CD4-positive, alpha-beta T cell treated with Interleukin-4 for 4 hours (primary cell): ENCODE data around the gene SAMMSON.

Experiments used
- DNase-seq: peaks from one replicate; pipeline ENCODE4 v3.0.0-alpha.2; 2020

SAMMSON gene

GRCh38 chr3:69999140-70000027 lies at the start of gene SAMMSON:
SAMMSON (plus strand) TSS chr3:69999733.
- DNase-seq: no peak

GRCh38 chr3:69951616-69952015 lies 47.9 kb upstream of the SAMMSON start:
- DNase-seq: no peak

DNA sequence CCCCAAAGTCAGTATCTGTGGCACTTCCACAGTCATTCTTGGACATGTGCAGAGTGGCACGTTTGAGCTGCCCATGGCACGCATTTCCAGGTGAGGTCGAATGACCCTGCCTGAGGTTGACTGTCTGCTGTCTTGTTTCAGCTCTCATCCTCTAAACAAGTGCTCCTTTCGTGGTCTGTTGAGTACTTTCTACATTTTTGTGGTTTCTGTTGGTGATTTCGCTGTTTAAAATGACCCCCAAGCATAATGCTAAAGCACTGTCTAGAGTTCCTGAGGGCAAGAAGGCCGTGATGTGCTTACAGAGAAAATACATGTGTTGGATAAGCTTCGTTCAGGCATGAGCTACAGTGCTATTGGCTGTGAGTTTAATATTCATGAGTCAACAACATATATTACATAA lies 40.0 kb upstream of the SAMMSON start:
- no peak for DNase-seq

- no peak for DNase-seq
Measured at GRCh38 chr3:69961706-69962439, 37.7 kb upstream of the SAMMSON start.

DNA sequence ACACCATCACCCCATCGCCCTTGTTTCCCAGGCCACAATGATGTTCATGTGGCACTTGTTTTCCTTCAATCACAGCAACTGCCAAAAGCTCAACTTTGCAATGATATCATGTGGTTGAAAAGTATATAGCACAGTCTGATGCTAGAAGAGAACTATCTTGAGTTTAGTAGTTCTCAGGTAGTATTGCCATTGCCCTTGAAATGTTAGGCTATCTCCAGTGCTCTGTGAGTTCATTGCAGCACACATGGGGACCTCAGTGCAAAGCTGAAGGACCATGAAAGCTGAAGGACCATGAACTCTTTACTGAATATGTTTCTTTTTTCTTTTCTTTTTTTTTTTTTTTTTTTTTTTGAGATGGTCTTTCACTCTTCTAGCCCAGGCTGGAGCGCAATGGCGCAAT lies 35.9 kb upstream of the SAMMSON start:
- no peak for DNase-seq

DNA sequence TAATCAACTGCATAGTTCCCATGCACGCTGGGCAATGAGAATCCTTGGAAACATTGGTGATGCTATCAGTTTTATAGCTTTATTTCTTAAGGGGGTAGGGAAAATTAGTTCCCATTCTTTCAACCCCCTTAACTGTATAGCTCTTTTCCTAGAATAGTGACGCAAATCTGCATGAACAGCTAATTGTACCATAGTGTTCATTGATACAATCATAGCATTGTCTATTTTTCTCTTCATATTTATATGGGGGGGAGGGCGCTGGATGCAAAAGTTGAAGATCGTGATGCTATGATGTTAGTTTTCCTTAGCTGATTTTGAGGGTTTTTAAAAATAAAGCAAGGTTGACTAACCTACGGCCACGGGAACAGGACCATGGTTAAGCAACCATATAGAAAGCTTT lies 32.4 kb upstream of the SAMMSON start:
- DNase-seq: no peak

DNA sequence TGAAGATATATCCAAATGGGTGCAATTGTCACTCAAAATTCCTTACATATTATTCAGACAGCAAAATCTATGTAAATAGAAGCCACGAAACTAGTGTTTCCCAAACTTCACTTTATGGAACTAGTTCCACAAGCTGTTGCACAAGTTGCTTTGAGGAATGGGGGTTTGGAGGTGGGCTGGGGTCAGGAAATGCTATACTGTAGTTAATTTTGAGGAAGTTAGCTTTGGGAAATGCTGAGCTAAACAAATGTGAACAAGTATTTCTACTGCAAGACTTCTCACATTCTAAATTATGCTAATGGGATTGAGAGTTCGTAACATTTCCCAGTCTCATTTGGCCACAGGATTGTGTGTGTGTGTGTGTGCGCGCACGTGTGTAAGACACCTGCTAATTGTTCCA lies 28.7 kb upstream of the SAMMSON start:
- no peak for DNase-seq

GRCh38 chr3:69972672-69973071 lies 26.9 kb upstream of the SAMMSON start:
- DNase-seq: no peak

- DNase-seq: no peak
Measured at GRCh38 chr3:69976021-69976420, 23.5 kb upstream of the SAMMSON start.

- no peak for DNase-seq
Measured at GRCh38 chr3:69983546-69984265, 15.8 kb upstream of the SAMMSON start.

- no peak for DNase-seq
Measured at GRCh38 chr3:69985266-69985665, 14.3 kb upstream of the SAMMSON start.

GRCh38 chr3:69986419-69986818 lies 13.1 kb upstream of the SAMMSON start:
- no peak for DNase-seq

GRCh38 chr3:69987833-69988232 lies 11.7 kb upstream of the SAMMSON start:
- no peak for DNase-seq

DNA sequence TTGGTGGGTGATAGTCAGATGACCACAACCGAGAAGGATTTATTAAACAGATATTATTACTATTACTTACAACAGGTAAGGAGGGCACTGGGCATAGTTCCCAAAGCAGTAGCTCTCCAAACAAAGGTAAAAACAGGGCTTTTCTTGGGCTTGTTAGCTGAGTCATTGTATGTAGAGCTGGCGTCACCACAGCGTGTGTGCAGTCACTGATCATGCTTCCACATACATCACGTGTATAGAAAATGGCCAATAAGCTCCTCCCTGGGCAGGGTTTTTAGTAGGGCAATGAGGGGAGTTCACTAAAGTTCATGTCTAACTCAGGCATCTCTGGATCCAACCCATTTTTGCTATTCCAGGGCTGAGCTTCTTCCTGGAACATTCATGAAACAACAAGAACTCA lies 5.8 kb upstream of the SAMMSON start:
- no peak for DNase-seq

DNA sequence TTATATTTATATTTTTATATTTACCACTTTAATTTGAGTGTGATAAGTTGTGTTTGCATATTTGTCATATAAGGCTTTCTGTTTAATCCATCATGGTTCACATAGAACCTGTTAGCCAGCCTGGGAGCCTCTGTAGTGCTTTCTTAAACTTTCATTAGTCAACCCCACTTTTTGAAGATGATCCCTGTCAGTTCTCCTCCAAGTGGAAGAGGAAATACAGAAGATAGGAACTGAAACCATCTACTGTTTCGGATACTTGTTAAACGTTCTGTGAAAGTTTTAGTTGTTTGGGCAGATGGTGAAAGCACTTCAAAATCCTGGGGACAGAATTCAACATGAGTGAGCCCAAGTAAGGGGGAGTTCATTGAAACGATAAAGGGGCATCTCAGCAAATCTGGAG lies 4.6 kb upstream of the SAMMSON start:
- DNase-seq: no peak

DNA sequence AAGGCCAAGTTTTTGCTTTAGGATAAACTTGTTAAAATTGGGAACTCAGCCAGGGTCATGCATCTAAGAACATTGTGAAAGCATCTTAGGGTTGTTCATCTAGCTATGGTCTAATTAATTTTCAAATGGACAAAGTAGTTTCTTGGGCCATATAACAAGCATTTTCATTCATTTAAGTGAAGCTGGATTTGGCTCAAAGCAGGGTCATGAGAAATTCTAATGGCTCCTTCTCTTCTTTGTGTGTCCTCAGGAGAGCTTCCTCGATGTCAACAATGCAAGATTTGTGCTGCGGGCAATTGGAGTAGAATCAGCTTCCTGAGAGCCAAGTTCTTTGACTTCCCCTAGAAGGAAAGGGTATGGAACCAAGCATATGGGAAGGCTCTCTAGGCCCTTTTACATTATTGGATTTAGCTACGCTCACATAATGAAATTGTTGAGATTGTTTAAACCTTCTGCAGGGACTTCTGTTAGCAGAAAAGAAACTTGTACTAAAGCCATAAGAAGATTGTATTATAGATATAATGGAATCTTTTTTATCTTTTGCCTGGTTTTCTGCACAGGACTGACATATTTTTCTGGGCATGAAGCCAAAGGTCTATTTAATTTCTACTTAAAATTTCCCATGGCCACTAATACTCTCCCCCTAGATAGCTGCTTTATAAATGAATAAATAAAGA lies 1.8 kb upstream of the SAMMSON start:
- no peak for DNase-seq

DNA sequence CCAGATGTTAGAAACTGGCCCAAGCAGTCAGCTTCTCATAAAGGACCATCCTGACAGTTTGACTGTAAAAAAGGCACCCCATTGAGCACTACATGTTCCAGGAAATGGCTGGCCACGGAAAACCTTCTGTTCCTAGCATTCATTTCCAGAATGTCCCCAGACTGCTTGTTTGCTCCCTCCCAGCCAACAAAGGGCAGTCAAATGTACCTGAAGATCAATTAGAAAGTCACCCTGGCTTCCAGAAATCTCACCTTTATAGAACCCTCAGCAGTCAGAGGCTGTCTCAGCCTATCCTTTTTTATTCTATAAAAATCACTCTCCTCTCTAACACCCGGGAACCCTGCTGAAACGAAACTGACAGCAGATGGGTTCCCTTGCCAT lies 784 bp upstream of the SAMMSON start:
- DNase-seq: no peak

DNA sequence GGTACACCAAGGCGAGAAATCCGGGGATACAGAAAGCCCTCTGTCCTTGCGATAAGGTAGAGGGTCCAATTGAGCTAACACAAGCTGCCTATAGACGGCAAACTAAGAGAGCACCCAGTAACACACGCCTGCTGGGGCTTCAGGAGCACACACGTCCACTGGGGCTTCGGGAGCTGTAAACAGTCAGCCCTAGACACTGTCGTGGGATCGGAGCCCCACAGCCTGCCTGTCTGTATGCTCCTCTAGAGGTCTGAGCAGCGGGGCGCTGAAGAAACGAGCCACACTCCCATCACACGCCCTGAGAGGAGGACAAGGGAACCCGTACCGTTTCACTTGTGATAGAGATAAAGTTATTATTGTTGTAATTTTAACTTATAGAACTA lies 486 bp downstream of the SAMMSON start:
- no peak for DNase-seq

- DNase-seq: no peak
Measured at GRCh38 chr3:70000563-70001081, 1.1 kb downstream of the SAMMSON start.

- DNase-seq: no peak
Measured at GRCh38 chr3:70003119-70003518, 3.6 kb downstream of the SAMMSON start.

DNA sequence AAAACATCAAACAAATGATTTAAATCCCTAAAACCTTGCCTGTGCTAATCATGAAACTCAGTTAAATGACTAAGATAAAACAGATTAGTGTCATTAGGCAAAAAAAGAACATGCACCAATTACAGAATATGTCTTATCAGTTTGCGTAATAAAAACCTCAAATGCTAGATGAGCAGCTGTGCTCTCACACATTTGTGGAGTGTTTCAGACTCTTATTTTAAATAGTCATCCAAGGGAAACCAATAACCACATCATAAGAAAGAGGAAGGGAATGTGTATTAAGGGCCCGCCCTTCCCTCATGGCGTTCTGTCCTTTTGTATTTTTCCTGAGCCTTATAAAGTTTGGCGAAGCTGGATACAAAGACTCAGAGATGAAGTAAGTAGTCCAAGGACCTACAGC lies 6.6 kb downstream of the SAMMSON start:
- DNase-seq: no peak

- DNase-seq: no peak
Measured at GRCh38 chr3:70010346-70010745, 10.8 kb downstream of the SAMMSON start.

DNA sequence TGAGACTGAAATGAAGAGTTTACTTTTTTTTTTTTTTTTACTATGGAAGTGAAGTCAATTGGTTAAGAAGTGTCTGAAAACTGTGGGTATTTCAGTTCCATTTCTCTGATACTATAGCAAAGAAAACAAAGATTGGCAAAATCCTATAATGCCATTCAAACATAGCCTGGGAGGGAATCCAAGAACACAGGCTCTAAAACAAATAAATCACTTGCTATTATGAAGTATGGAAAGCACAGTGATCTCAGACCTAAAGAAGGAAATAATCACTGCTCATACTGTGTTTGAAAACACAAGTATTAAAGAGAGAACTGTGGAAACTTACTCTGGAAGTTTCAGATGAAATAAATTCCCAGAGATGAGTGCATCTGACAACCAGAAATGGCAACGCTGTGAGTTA lies 12.0 kb downstream of the SAMMSON start:
- DNase-seq: no peak
